ENCODE measurements around the gene KRTAP3-1. TPM values are rescaled to one million over a fixed set of nuclear protein-coding genes. Genes with fewer than 3 reads are reported as not detected.

The KRTAP3-1 gene
- total and polyA plus RNA-seq, 2 donors (not counting 3 experiments of a cell fraction or from before 2014, with no cell fraction given) = not detected

- Histone ChIP-seq H3K36me3 (ENCODE audit: control insufficient read depth in 2 of 2, extremely low read depth in 1 of 2, insufficient read depth in 2 of 2, low read length in 2 of 2) (no peaks in the 10 kb centered on the region), H3K9me3 (replicated peaks; ENCODE audit: control insufficient read depth, insufficient read depth, low read length) (no peaks in the 10 kb centered on the region), H3K9ac (replicated peaks; ENCODE audit: extremely low read depth, insufficient read depth, low read length) (no peak overlapping the region), H4K20me1 (replicated peaks; ENCODE audit: control insufficient read depth, extremely low read depth, insufficient read depth, low read length) (no peaks in the 10 kb centered on the region), H3K4me1 (ENCODE audit: control insufficient read depth, extremely low read depth, insufficient read depth, low read length) (no peaks in the 10 kb centered on the region), H2AFZ (ENCODE audit: low read depth, low read length) (no peak overlapping the region), H3K27ac (ENCODE audit: insufficient read depth, low read depth, low read length) (no peak overlapping the region), H3K4me2 (ENCODE audit: insufficient read depth, low read length) (no peak overlapping the region), H3K4me3 (replicated peaks in 1 of 3; ENCODE audit: insufficient read depth in 1 of 3, low read depth in 1 of 3, low read length in 3 of 3) (no peak overlapping the region), H3K9me1 (replicated peaks; ENCODE audit: control insufficient read depth, extremely low read depth, insufficient read depth, low read length) (no peaks in the 10 kb centered on the region), H3K79me2 (ENCODE audit: control insufficient read depth, insufficient read depth, low read length) (no peaks in the 10 kb centered on the region), H3K27me3 (ENCODE audit: control insufficient read depth in 2 of 2, insufficient read depth in 2 of 2, low read length in 2 of 2) (peaks cover 0 to 4% of the 10 kb centered on the region in 2 experiments)
- intact Hi-C loops (cut with micrococcal nuclease) (no loop called here), dilution Hi-C loops (cut with MboI; ENCODE audit: extremely low pct_ligation_motif_present, low sequenced_read_pairs) (no loop called here)
- TF ChIP-seq JUN (IDR thresholded peaks at IDR 0.05; ENCODE audit: borderline replicate concordance, insufficient read depth, insufficient read length, low read depth) (no peak), CTCF (IDR thresholded peaks at IDR 0.05; ENCODE audit: extremely low read depth in 1 of 2, insufficient read depth in 1 of 2, low read depth in 1 of 2, low read length in 2 of 2) (no peak), FOS (IDR thresholded peaks at IDR 0.05; ENCODE audit: borderline replicate concordance, insufficient read depth, low read length) (no peak), POLR2A (IDR thresholded peaks at IDR 0.05; ENCODE audit: low read depth, low read length) (no peak), POLR2AphosphoS5 (IDR thresholded peaks at IDR 0.05; ENCODE audit: insufficient read depth, low read depth, low read length) (no peak), MAX (IDR thresholded peaks at IDR 0.05; ENCODE audit: insufficient read depth, insufficient read length) (no peak)
- ChIA-PET CTCF (interaction anchor here (0.7 kb wide), 1 partner anchor 622 kb away, joined by 4 read pairs; no protein-coding TSS in a partner anchor), POLR2A (no interaction called here)
- FAIRE-seq (no peak), DNase-seq (ENCODE audit: low read depth, low spot score) (no peak)
- BruUV-seq (replicated peaks) = no TSS peak
Observed at GRCh38 chr17:40978575-40979151, 30.3 kb downstream of the KRTAP3-1 start.
